ENCODE data around the gene EPDR1. TPM values are rescaled to one million over a fixed set of nuclear protein-coding genes. Genes with fewer than 3 reads are reported as not detected.

The EPDR1 gene
- total RNA-seq, 1 experiment from 2014 or later, result 0.34 TPM

DNA sequence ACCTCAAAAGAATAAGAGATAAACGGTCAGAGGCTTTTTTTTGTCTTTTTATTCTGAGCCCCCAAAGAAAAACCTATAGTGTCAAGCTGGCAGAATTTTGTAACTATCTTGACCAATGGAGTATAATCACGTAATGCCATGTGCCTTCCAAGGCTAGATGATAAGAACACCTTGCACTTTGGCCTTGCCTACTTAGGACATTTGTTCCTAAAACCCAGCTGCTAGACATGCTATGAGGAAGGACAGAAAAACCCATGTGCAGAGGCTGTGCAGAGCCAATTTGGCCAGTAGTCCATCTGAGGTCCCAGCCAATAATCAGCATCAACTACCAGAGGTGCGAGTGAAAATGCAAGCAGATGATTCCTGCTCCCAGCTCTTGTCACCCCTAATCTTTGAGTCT, 69.9 kb downstream of the EPDR1 start:
- no peaks in the 10 kb centered on the region for H3K36me3 ChIP-seq (ENCODE audit: insufficient read depth, low read length)
- no peak for DNase-seq
- no peaks in the 10 kb centered on the region for H3K79me2 ChIP-seq (ENCODE audit: low read length)
- no peaks in the 10 kb centered on the region for H4K20me1 ChIP-seq (ENCODE audit: insufficient read depth, low read depth, low read length)
- no peaks in the 10 kb centered on the region for H3K4me1 ChIP-seq (ENCODE audit: low read length)
- no peak overlapping the region for H3K9ac ChIP-seq (ENCODE audit: low read length)
- H3K4me2 ChIP-seq (ENCODE audit: low read depth, low read length, poor library complexity, severe bottlenecking), result no peak overlapping the region
- no peaks in the 10 kb centered on the region for H3K9me2 ChIP-seq (replicated peaks; ENCODE audit: insufficient read depth, low read length)
- H3K9me3 ChIP-seq (ENCODE audit: low read length), result no peaks in the 10 kb centered on the region
- H3K27ac ChIP-seq (ENCODE audit: low read length), result no peak overlapping the region
- no peaks in the 10 kb centered on the region for H3K27me3 ChIP-seq (ENCODE audit: low read length)
- H3K4me3 ChIP-seq (ENCODE audit: low read length), result no peak overlapping the region
- H2AFZ ChIP-seq (ENCODE audit: low read length), result no peak overlapping the region

DNA sequence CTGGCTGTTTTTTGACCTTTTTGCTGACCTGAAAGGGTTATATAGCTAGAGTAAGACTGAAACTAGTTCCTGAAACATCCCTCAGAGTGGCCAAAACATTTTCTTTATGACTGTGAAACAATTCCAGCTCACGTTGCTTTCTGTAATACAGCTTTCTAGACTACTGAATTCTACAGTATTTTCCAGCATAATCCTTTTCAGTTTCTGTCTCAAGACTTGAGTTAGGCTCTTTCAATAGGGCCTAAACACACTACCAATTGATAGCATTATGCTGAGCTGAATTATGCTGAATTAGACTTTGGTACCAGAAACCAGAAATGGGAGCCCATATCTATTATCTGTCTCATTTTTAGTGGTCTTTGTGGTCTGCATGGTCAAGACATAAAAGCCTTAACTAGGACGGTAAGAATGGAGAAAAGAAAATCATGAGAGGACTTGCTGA, 72.6 kb downstream of the EPDR1 start:
- H3K4me3 ChIP-seq (ENCODE audit: low read length), result no peak overlapping the region
- no peaks in the 10 kb centered on the region for H3K9me2 ChIP-seq (replicated peaks; ENCODE audit: insufficient read depth, low read length)
- no peak overlapping the region for H2AFZ ChIP-seq (ENCODE audit: low read length)
- no peak for DNase-seq
- no peak overlapping the region for H3K9ac ChIP-seq (ENCODE audit: low read length)
- H3K27me3 ChIP-seq (ENCODE audit: low read length), result no peaks in the 10 kb centered on the region
- no peaks in the 10 kb centered on the region for H3K9me3 ChIP-seq (ENCODE audit: low read length)
- no peaks in the 10 kb centered on the region for H3K79me2 ChIP-seq (ENCODE audit: low read length)
- H3K27ac ChIP-seq (ENCODE audit: low read length), result no peak overlapping the region
- H4K20me1 ChIP-seq (ENCODE audit: insufficient read depth, low read depth, low read length), result no peaks in the 10 kb centered on the region
- H3K4me1 ChIP-seq (ENCODE audit: low read length), result no peaks in the 10 kb centered on the region
- H3K4me2 ChIP-seq (ENCODE audit: low read depth, low read length, poor library complexity, severe bottlenecking), result no peak overlapping the region
- no peaks in the 10 kb centered on the region for H3K36me3 ChIP-seq (ENCODE audit: insufficient read depth, low read length)

DNA sequence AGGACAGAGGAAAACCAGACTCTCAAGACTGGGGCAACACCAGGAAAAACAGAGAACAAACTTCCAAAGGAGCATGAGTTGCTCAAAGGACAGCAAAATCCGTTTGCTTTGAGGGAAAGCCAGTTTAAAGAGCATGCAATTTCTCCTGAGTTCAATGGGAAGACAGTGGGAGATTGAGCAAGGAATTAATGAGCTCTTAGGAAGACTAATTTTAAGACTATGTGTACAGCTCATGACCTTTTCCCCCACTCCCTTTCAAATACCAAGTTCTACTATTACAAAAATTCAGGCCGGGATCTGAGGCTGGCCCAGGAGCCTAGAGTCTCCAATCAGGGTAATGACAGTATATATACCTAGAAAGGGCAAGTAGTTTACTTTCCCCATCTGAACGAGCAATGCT, 79.2 kb downstream of the EPDR1 start:
- H4K20me1 ChIP-seq (ENCODE audit: insufficient read depth, low read depth, low read length), result no peaks in the 10 kb centered on the region
- no peaks in the 10 kb centered on the region for H3K79me2 ChIP-seq (ENCODE audit: low read length)
- no peak overlapping the region for H3K27ac ChIP-seq (ENCODE audit: low read length)
- no peaks in the 10 kb centered on the region for H3K36me3 ChIP-seq (ENCODE audit: insufficient read depth, low read length)
- no peak overlapping the region for H3K4me2 ChIP-seq (ENCODE audit: low read depth, low read length, poor library complexity, severe bottlenecking)
- no peak overlapping the region for H3K9ac ChIP-seq (ENCODE audit: low read length)
- no peak for DNase-seq
- no peaks in the 10 kb centered on the region for H3K9me2 ChIP-seq (replicated peaks; ENCODE audit: insufficient read depth, low read length)
- H3K9me3 ChIP-seq (ENCODE audit: low read length), result no peaks in the 10 kb centered on the region
- H3K4me1 ChIP-seq (ENCODE audit: low read length), result no peaks in the 10 kb centered on the region
- no peaks in the 10 kb centered on the region for H3K27me3 ChIP-seq (ENCODE audit: low read length)
- no peak overlapping the region for H3K4me3 ChIP-seq (ENCODE audit: low read length)
- no peak overlapping the region for H2AFZ ChIP-seq (ENCODE audit: low read length)

DNA sequence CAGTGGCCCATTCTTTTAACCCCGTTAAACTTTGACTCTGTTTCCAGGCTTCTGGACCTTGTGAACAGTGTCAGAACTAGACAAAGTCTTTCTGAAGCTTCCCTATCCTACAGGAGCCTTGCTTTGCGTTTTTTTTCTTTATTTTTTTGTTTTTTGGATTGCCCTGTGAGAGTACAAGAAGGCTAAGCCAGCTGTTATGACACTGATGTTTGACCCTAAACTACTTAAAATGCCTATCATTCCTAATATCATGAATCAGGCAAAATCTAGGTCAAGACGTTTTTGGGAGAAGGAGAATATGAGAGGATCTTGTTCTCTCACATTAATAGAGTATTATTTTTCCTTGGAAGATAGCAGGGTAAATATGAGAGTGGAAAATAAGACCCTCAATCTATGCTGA, 79.8 kb downstream of the EPDR1 start:
- Histone ChIP-seq H3K9ac (ENCODE audit: low read length) (no peak overlapping the region), H3K27ac (ENCODE audit: low read length) (no peak overlapping the region), H4K20me1 (ENCODE audit: insufficient read depth, low read depth, low read length) (no peaks in the 10 kb centered on the region), H3K27me3 (ENCODE audit: low read length) (no peaks in the 10 kb centered on the region), H3K4me3 (ENCODE audit: low read length) (no peak overlapping the region), H3K4me1 (ENCODE audit: low read length) (no peaks in the 10 kb centered on the region), H3K9me2 (replicated peaks; ENCODE audit: insufficient read depth, low read length) (no peaks in the 10 kb centered on the region), H3K79me2 (ENCODE audit: low read length) (no peaks in the 10 kb centered on the region), H3K36me3 (ENCODE audit: insufficient read depth, low read length) (no peaks in the 10 kb centered on the region), H3K9me3 (ENCODE audit: low read length) (no peaks in the 10 kb centered on the region), H3K4me2 (ENCODE audit: low read depth, low read length, poor library complexity, severe bottlenecking) (no peak overlapping the region), H2AFZ (ENCODE audit: low read length) (no peak overlapping the region)
- no peak for DNase-seq

Other genes starting within 250 kb of the EPDR1 start
- not detected in 2 replicates for gene GPR141, start 236.9 kb upstream of the EPDR1 start, total RNA-seq (2014; rRNA removed; shearing (Covaris generic); ENCODE audit: low replicate concordance)
- not detected in 2 replicates for gene NME8, start 72.0 kb upstream of the EPDR1 start, total RNA-seq (2014; rRNA removed; shearing (Covaris generic); ENCODE audit: low replicate concordance)
- not detected in 2 replicates for gene SFRP4, start 3.8 kb upstream of the EPDR1 start, total RNA-seq (2014; rRNA removed; shearing (Covaris generic); ENCODE audit: low replicate concordance)

All from Karpas-422 (cell line).